Tibial nerve (tissue), 4 donors: ENCODE results near the gene MAIP1. TPM values are rescaled to one million over a fixed set of nuclear protein-coding genes. Genes with fewer than 3 reads are reported as not detected.

Experiments
- DNase-seq, 2 donors: peaks; one replicate each; pipeline ENCODE4 v3.0.0-alpha.2; 2019; ENCODE audit warnings: low spot score in 2 of 2
- H3K27ac ChIP-seq, 4 donors: fragments of 200-600 bp; sonication (generic) in 3 of 4; one replicate each; pipeline ENCODE4 v1.5.1; 2017 to 2019; ENCODE audit warnings: mild to moderate bottlenecking in 1 of 4
- H3K27me3 ChIP-seq, 2 donors: fragments of 200-600 bp; sonication (generic) in 1 of 2; one replicate each; pipeline versions ENCODE4 v1.5.1 to v1.6.0; 2017 to 2019
- H3K36me3 ChIP-seq, 3 donors: fragments of 200-600 bp; sonication (generic); one replicate each; pipeline ENCODE4 v1.5.1; 2018 to 2019
- H3K4me1 ChIP-seq, 4 donors: fragments of 200-600 bp; sonication (generic) in 3 of 4; one replicate each; pipeline ENCODE4 v1.5.1; 2017 to 2019
- H3K4me3 ChIP-seq, 4 donors: fragments of 200-600 bp; sonication (generic) in 3 of 4; one replicate each; pipeline ENCODE4 v1.5.1; 2017 to 2019; ENCODE audit warnings: mild to moderate bottlenecking in 1 of 4, moderate library complexity in 1 of 4
- H3K9me3 ChIP-seq, 4 donors: fragments of 200-600 bp; sonication (generic) in 3 of 4; one replicate each; pipeline ENCODE4 v1.5.1; 2017 to 2019
- CTCF ChIP-seq, 5 experiments: fragments of 200-600 bp in 3 of 5; fragments of 450-650 bp in 2 of 5; sonication (generic) in 3 of 5; IDR thresholded peaks; one replicate each; pipeline ENCODE4 v1.5.1; 2016 to 2019; ENCODE audit warnings: antibody characterized with exemption in 5 of 5, mild to moderate bottlenecking in 3 of 5, moderate library complexity in 2 of 5
- EP300 ChIP-seq, 2 donors: sonication (generic); formaldehyde crosslinking; IDR thresholded peaks; one replicate each; pipeline ENCODE4 v1.6.1; 2017; ENCODE audit warnings: antibody characterized with exemption in 2 of 2, mild to moderate bottlenecking in 1 of 2
- POLR2A ChIP-seq, 2 donors: fragments of 450-650 bp; IDR thresholded peaks; one replicate each; pipeline ENCODE4 v1.6.1; 2017; ENCODE audit warnings: antibody characterized with exemption in 2 of 2, mild to moderate bottlenecking in 2 of 2, moderate library complexity in 2 of 2
- WGBS, 2 donors: methylation state at CpG; one replicate each; pipeline ENCODE4 v1.1.5; 2018; 5-methylcytosine and 5-hydroxymethylcytosine counted together
- total RNA-seq, 4 donors: library from RNA; depleted of rRNA; stranded (reverse); fragments of >200 nt; gene quantifications; one replicate each; pipeline ENCODE4 v1.1.0, GENCODE V29; 2016

The MAIP1 gene
- total RNA-seq, 4 donors from 2014 or later, result 9.0 to 16.3 (median 11.1) TPM

GRCh38 chr2:199994371-199994770 lies 39.0 kb downstream of the MAIP1 start:
- Histone ChIP-seq H3K27me3 (no peaks in the 10 kb centered on the region), H3K9me3 (no peaks in the 10 kb centered on the region), H3K4me3 (no peak overlapping the region), H3K36me3 (no peaks in the 10 kb centered on the region), H3K4me1 (no peaks in the 10 kb centered on the region), H3K27ac (no peak overlapping the region)
- WGBS, 2 donors, result 77 to 86% methylated on average over 3 of the region's 3 CpGs
- no peak for DNase-seq
- TF ChIP-seq POLR2A (IDR thresholded peaks at IDR 0.05) (no peak), EP300 (IDR thresholded peaks at IDR 0.05) (no peak), CTCF (IDR thresholded peaks at IDR 0.05) (no peak)

DNA sequence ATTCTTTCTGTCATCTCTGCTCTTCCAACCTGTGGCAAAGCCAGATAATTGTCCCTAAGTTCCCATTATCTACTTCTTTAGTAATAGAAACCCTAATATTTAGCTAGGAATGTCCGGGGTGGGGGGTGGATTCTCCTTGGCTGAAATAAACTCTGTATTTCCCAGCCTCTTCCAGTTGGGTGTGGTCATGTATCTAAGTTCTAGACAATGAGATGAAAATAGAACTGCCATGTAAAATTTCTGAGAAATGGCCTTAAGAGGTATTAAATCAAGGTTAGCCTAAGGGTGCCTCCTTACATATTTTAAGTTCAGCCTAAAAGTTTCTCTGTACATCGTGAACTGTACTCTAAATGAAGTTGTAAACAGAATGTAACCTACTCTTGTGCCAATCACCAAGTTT lies 39.5 kb downstream of the MAIP1 start:
- no peaks in the 10 kb centered on the region for H3K9me3 ChIP-seq
- H3K36me3 ChIP-seq, result no peaks in the 10 kb centered on the region
- no peaks in the 10 kb centered on the region for H3K27me3 ChIP-seq
- H3K4me3 ChIP-seq, result no peak overlapping the region
- H3K27ac ChIP-seq, result no peak overlapping the region
- no peak for DNase-seq
- no peaks in the 10 kb centered on the region for H3K4me1 ChIP-seq
- no peak for TF ChIP-seq POLR2A (IDR thresholded peaks at IDR 0.05)
- no peak for TF ChIP-seq CTCF (IDR thresholded peaks at IDR 0.05)
- TF ChIP-seq EP300 (IDR thresholded peaks at IDR 0.05), result no peak
- 83 to 95% methylated on average over 2 of the region's 2 CpGs for WGBS, 2 donors

DNA sequence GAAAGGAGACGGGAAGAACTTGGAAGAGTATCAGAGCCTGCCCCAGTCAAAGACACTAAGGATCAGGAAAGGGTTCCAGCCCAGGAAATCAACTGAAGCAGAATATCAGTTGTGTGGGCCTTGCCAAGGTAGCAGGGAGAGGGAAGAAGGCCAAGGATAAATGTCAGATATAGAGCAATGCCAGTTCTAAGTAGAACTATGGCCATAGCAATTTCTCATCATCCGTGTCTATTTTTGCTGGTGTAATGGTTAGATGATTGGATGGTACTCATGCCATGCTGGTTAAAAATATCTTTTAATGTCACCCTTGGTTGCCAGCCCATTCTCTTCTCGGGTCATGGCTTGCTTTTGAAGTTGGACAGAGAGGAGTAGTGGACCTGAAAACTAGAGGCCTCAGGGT lies 41.9 kb downstream of the MAIP1 start:
- Histone ChIP-seq H3K27me3 (no peaks in the 10 kb centered on the region), H3K27ac (no peak overlapping the region), H3K4me1 (no peaks in the 10 kb centered on the region), H3K4me3 (no peak overlapping the region), H3K36me3 (no peaks in the 10 kb centered on the region), H3K9me3 (no peaks in the 10 kb centered on the region)
- TF ChIP-seq POLR2A (IDR thresholded peaks at IDR 0.05), result no peak
- TF ChIP-seq EP300 (IDR thresholded peaks at IDR 0.05), result no peak
- no peak for TF ChIP-seq CTCF (IDR thresholded peaks at IDR 0.05)
- DNase-seq, result no peak
- WGBS, 2 donors, result 91 to 97% methylated on average over 3 of the region's 3 CpGs

- 89% methylated on average over 4 of the region's 4 CpGs for WGBS, 2 donors
- no peak for DNase-seq
- H3K9me3 ChIP-seq, result no peaks in the 10 kb centered on the region
These were observed 43.8 kb downstream of the MAIP1 start for GRCh38 chr2:199999166-199999565.

DNA sequence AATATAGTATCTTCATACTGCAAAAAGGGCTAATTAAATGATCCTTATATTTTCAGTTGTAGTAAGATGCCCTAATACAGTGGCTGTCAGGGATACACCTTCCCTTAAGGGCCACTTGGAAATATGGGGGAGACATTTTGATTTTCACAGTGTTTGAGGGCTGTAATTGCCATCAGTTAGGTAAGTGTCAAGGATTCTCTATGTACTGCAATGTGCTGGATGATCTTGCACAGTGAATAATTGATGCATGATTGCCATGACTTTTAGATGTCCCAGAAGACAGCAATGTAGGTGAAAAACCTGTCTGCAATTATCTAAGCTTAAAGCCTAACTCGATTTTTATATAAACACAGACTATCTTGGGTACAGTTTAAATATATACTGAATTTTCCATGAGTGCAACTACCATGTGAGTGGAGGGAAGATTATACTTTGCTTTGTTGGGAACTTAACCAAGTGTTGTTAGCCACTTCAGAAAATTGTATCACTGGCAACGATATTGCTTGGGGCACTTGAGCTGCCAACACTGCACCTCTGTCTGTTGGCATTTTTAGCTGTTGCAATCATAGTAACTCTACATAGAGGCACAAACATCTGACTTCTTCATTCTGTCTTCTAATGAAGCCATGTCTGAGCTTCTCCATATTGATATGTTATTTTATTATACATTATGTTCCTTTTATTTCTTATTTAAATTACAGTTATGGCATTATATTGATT lies 45.2 kb downstream of the MAIP1 start:
- no peak overlapping the region for H3K4me3 ChIP-seq
- DNase-seq, result no peak
- no peaks in the 10 kb centered on the region for H3K36me3 ChIP-seq
- no peaks in the 10 kb centered on the region for H3K4me1 ChIP-seq
- no peak overlapping the region for H3K27ac ChIP-seq
- TF ChIP-seq CTCF (IDR thresholded peaks at IDR 0.05) (no peak), POLR2A (IDR thresholded peaks at IDR 0.05) (no peak), EP300 (IDR thresholded peaks at IDR 0.05) (no peak)
- no peaks in the 10 kb centered on the region for H3K27me3 ChIP-seq
- no peaks in the 10 kb centered on the region for H3K9me3 ChIP-seq
- WGBS, 2 donors, result 69 to 74% methylated on average over 2 of the region's 2 CpGs

More at GRCh38 chr2:199999166-199999565, 43.8 kb downstream of the MAIP1 start:
- Histone ChIP-seq H3K36me3 (no peaks in the 10 kb centered on the region), H3K4me1 (no peaks in the 10 kb centered on the region), H3K4me3 (no peak overlapping the region), H3K27me3 (no peaks in the 10 kb centered on the region), H3K27ac (no peak overlapping the region)
- TF ChIP-seq EP300 (IDR thresholded peaks at IDR 0.05), result no peak
